Adrenal gland (tissue), 5 donors: Measurements from ENCODE around the gene CERT1.

Source experiments
- CTCF ChIP-seq, 6 experiments: fragments of 450-650 bp in 4 of 6; fragments of 200-600 bp in 2 of 6; sonication (generic) in 1 of 6; IDR thresholded peaks; 1 replicate in 5 of 6; 2 replicates in 1 of 6; pipeline versions ENCODE4 v1.5.1 to v1.8.0; 2016 to 2021; ENCODE audit warnings: antibody characterized with exemption in 6 of 6, mild to moderate bottlenecking in 2 of 6, moderate library complexity in 1 of 6
- POLR2A ChIP-seq, 2 donors: fragments of 450-650 bp; IDR thresholded peaks; one replicate each; pipeline ENCODE4 v1.6.1; 2017; ENCODE audit warnings: antibody characterized with exemption in 2 of 2, mild to moderate bottlenecking in 2 of 2, moderate library complexity in 1 of 2
- donor health status: DM: no; HTN: no; CAD: no.

GRCh38 chr5:75365740-75366139 is 145.7 kb downstream of the CERT1 start:
- TF ChIP-seq POLR2A (IDR thresholded peaks at IDR 0.05) (no peak), CTCF (IDR thresholded peaks at IDR 0.05) (no peak)
